K562 (cell line): ENCODE measurements around the gene CNNM2. TPM values are rescaled to one million over a fixed set of nuclear protein-coding genes. Genes with fewer than 3 reads are reported as not detected.
A peak's percentile ranks its signal among the peaks of the same experiment; 100 is the strongest.

Experiments used
- ATF7 ChIP-seq: fragments of 450-650 bp; IDR thresholded peaks from 2 replicates; pipeline ENCODE4 v1.7.1; 2014; ENCODE audit warnings: mild to moderate bottlenecking, moderate library complexity
- CBX3 ChIP-seq, 2 experiments: IDR thresholded peaks; 1 replicate in 1 of 2; 2 replicates in 1 of 2; pipeline ENCODE4 v1.6.1; 2012; ENCODE audit warnings: inconsistent platforms in 2 of 2, low read length in 2 of 2, borderline replicate concordance in 1 of 2, control low read depth in 1 of 2
- CTBP1 ChIP-seq: fragments of 450-650 bp; IDR thresholded peaks from 2 replicates; pipeline ENCODE4 v1.6.1; 2016; ENCODE audit warnings: borderline replicate concordance
- EGR1 ChIP-seq: fragments of 450-650 bp; conservative IDR thresholded peaks from 2 replicates; pipeline ENCODE4 v1.6.1; 2017; ENCODE audit warnings: mild to moderate bottlenecking
- ESRRA ChIP-seq: fragments of 450-650 bp; IDR thresholded peaks from 2 replicates; pipeline ENCODE4 v1.6.1; 2014; ENCODE audit warnings: low read depth, mild to moderate bottlenecking, moderate library complexity, borderline replicate concordance
- ESRRB ChIP-seq: fragments of 250-450 bp; sonication (Bioruptor Pico); IDR thresholded peaks from 2 replicates; pipeline ENCODE4 v1.5.0; 2020; ENCODE audit warnings: mild to moderate bottlenecking, moderate library complexity, borderline replicate concordance
- FIP1L1 ChIP-seq: fragments of 200-400 bp; formaldehyde crosslinking; IDR thresholded peaks from 2 replicates; pipeline ENCODE4 v1.6.1; 2018; ENCODE audit warnings: mild to moderate bottlenecking, low read depth, low read length; ENCODE audit not compliant: poor library complexity, severe bottlenecking
- HDAC2 ChIP-seq: fragments of 450-650 bp; IDR thresholded peaks from 2 replicates; pipeline ENCODE4 v1.6.1; 2016; ENCODE audit warnings: mild to moderate bottlenecking
- HNRNPK ChIP-seq: fragments of 200-400 bp; formaldehyde crosslinking; IDR thresholded peaks from one replicate; pipeline ENCODE4 v1.6.1; 2018; ENCODE audit warnings: mild to moderate bottlenecking, low read depth, low read length; ENCODE audit not compliant: poor library complexity, severe bottlenecking
- MAZ ChIP-seq, 2 experiments: fragments of 450-650 bp in 1 of 2; sonication (generic) in 1 of 2; formaldehyde crosslinking; IDR thresholded peaks in 1 of 2; conservative IDR thresholded peaks in 1 of 2; 2 replicates each; pipeline versions ENCODE4 v1.4.0 to v1.5.0; 2020; ENCODE audit warnings: mild to moderate bottlenecking in 1 of 2, missing genetic modification reagents in 1 of 2
- RCOR1 ChIP-seq, 2 experiments: IDR thresholded peaks; 2 replicates each; pipeline ENCODE4 v1.6.1; 2012; ENCODE audit warnings: low read depth in 2 of 2, low read length in 2 of 2, borderline replicate concordance in 1 of 2, improper control_type of control experiment in 1 of 2
- RNF2 ChIP-seq: sonication (generic); IDR thresholded peaks from 2 replicates; pipeline ENCODE4 v1.6.1; 2016
- SMAD4 ChIP-seq: fragments of 250-450 bp; sonication (Bioruptor Pico); conservative IDR thresholded peaks from 2 replicates; pipeline ENCODE4 v1.8.0; 2021; ENCODE audit warnings: inconsistent platforms, mild to moderate bottlenecking, moderate library complexity
- SP1 ChIP-seq: sonication (generic); formaldehyde crosslinking; IDR thresholded peaks from 2 replicates; pipeline ENCODE4 v1.8.1; 2022; ENCODE audit warnings: mild to moderate bottlenecking, missing genetic modification reagents
- WHSC1 ChIP-seq: IDR thresholded peaks from one replicate; pipeline ENCODE4 v1.6.1; 2012; ENCODE audit warnings: low read length, control low read depth, inconsistent platforms
- XRCC3 ChIP-seq: fragments of 450-650 bp; IDR thresholded peaks from 2 replicates; pipeline ENCODE4 v1.6.1; 2017; ENCODE audit warnings: mild to moderate bottlenecking, moderate library complexity
- ZFP30 ChIP-seq: fragments of 250-450 bp; sonication (Bioruptor Pico); IDR thresholded peaks from 2 replicates; pipeline ENCODE4 v1.8.0; 2022; ENCODE audit warnings: moderate library complexity, mild to moderate bottlenecking, inconsistent platforms, borderline replicate concordance
- ZFP36 ChIP-seq: fragments of 150-350 bp; IDR thresholded peaks from 2 replicates; pipeline ENCODE4 v1.6.1; 2018; ENCODE audit warnings: low read length, low read depth; ENCODE audit not compliant: partially characterized antibody
- ZNF384 ChIP-seq: IDR thresholded peaks from 2 replicates; pipeline ENCODE4 v1.6.1; 2012; ENCODE audit warnings: low read depth, low read length, improper control_type of control experiment
- ZNF57 ChIP-seq: fragments of 450-650 bp; formaldehyde crosslinking; IDR thresholded peaks from 2 replicates; pipeline ENCODE4 v1.4.0; 2020; ENCODE audit warnings: mild to moderate bottlenecking, moderate library complexity
- ZNF766 ChIP-seq: fragments of 200-800 bp; sonication (Bioruptor generic); conservative IDR thresholded peaks from 2 replicates; pipeline ENCODE4 v1.6.1; 2016; ENCODE audit warnings: missing genetic modification characterization, missing compliant biosample characterization
- polyA plus RNA-seq, 8 experiments: library from polyadenylated mRNA; depleted of rRNA in 4 of 8; stranded (reverse) in 5 of 8; unstranded in 3 of 8; fragments of >200 nt; fragmentation: Nextera tagmentation in 2 of 8; fragmentation: Illumina TruSeq in 1 of 8; extraction: Ambion mirVana in 2 of 8; extraction: Trizol in 1 of 8; gene quantifications; 2 replicates each; pipeline versions ENCODE4 v1.2.1 to v1.2.3, GENCODE V29; 2011 to 2014; ENCODE audit warnings: inconsistent platforms in 1 of 8, missing spikeins in 1 of 8
- total RNA-seq, 7 experiments: library from RNA; depleted of rRNA in 6 of 7; stranded (reverse); fragments of >200 nt in 6 of 7; fragmentation: Illumina TruSeq in 2 of 7; extraction: Trizol in 2 of 7; gene quantifications; 2 replicates each; pipeline versions ENCODE4 v1.2.1 to v1.2.3, GENCODE V29; 2011 to 2021; ENCODE audit warnings: low replicate concordance in 1 of 7
- TF ChIP-seq, protein P1 (sequence below): fragments of 450-650 bp; IDR thresholded peaks from 2 replicates; pipeline ENCODE4 v1.6.1; 2016
- TF ChIP-seq, protein P2 (sequence below): fragments of 250-450 bp; sonication (Bioruptor Pico); IDR thresholded peaks from 2 replicates; pipeline ENCODE4 v1.4.0; 2020; ENCODE audit warnings: borderline replicate concordance
- TF ChIP-seq, protein P3 (sequence below): fragments of 250-450 bp; sonication (Bioruptor Pico); IDR thresholded peaks from 2 replicates; pipeline ENCODE4 v1.5.1; 2021; ENCODE audit warnings: mild to moderate bottlenecking

The CNNM2 gene
- total and polyA plus RNA-seq, 9 of the 15 experiments (the other 6 are each of a cell fraction or from before 2014, with no cell fraction given): 0.21 to 5.0 (median 1.3) TPM

- TF ChIP-seq HDAC2 (0 out of 2 replicates have a peak, but pooled peaks have one; percentile 22), ZNF57 (CRISPR knock-in tag) (no peak), CBX3 (IDR thresholded peaks at IDR 0.05; ENCODE audit: borderline replicate concordance in 1 of 2, low read length in 2 of 2) (no peak), HNRNPK (no peak), CTBP1 (peak; percentile 47; the same call in 1 of the 2 replicates), ATF7 (0 out of 2 replicates have a peak, but pooled peaks have one; percentile 34), ZFP30 (CRISPR knock-in tag) (no peak), ZNF384 (peak; percentile 56; the same call in 1 of the 2 replicates), SP1 (no peak), SMAD4 (CRISPR knock-in tag) (peak; percentile 38; the same call in 1 of the 2 replicates), ESRRA (peak; percentile 30; the same call in 1 of the 2 replicates), RNF2 (no peak), EGR1 (0 out of 2 replicates have a peak, but pooled peaks have one; percentile 31), MAZ (CRISPR knock-in tag; conservative IDR thresholded peaks at IDR 0.05 in 1 of 2, IDR thresholded peaks at IDR 0.05 in 1 of 2) (peak in 1 of 2 experiments; percentile 54; a peak in 1 of 4 replicates), RCOR1 (IDR thresholded peaks at IDR 0.05; ENCODE audit: borderline replicate concordance in 1 of 2, low read depth in 2 of 2, low read length in 2 of 2) (no peak), XRCC3 (no peak), ZFP36 (no peak), FIP1L1 (no peak), ZNF766 (CRISPR knock-in tag) (no peak), ESRRB (CRISPR knock-in tag) (no peak), WHSC1 (no peak)
- TF ChIP-seq, protein P1, sequence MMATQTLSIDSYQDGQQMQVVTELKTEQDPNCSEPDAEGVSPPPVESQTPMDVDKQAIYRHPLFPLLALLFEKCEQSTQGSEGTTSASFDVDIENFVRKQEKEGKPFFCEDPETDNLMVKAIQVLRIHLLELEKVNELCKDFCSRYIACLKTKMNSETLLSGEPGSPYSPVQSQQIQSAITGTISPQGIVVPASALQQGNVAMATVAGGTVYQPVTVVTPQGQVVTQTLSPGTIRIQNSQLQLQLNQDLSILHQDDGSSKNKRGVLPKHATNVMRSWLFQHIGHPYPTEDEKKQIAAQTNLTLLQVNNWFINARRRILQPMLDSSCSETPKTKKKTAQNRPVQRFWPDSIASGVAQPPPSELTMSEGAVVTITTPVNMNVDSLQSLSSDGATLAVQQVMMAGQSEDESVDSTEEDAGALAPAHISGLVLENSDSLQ: peak; percentile 42
- TF ChIP-seq, protein P2, sequence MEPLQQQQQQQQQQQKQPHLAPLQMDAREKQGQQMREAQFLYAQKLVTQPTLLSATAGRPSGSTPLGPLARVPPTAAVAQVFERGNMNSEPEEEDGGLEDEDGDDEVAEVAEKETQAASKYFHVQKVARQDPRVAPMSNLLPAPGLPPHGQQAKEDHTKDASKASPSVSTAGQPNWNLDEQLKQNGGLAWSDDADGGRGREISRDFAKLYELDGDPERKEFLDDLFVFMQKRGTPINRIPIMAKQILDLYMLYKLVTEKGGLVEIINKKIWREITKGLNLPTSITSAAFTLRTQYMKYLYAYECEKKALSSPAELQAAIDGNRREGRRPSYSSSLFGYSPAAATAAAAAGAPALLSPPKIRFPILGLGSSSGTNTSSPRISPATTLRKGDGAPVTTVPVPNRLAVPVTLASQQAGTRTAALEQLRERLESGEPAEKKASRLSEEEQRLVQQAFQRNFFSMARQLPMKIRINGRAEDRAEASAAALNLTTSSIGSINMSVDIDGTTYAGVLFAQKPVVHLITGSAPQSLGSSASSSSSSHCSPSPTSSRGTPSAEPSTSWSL (CRISPR knock-in tag): no peak
- TF ChIP-seq, protein P3, sequence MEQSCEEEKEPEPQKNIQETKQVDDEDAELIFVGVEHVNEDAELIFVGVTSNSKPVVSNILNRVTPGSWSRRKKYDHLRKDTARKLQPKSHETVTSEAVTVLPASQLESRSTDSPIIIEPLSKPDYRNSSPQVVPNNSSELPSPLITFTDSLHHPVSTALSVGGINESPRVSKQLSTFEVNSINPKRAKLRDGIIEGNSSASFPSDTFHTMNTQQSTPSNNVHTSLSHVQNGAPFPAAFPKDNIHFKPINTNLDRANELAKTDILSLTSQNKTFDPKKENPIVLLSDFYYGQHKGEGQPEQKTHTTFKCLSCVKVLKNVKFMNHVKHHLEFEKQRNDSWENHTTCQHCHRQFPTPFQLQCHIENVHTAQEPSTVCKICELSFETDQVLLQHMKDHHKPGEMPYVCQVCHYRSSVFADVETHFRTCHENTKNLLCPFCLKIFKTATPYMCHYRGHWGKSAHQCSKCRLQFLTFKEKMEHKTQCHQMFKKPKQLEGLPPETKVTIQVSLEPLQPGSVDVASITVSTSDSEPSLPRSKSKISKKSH (CRISPR knock-in tag): no peak
These were observed 9.4 kb downstream of the CNNM2 start (continued) for GRCh38 chr10:102927311-102928010.
